Upper lobe of left lung (tissue), 4 donors: ENCODE measurements around the gene SEMA4D.

Source experiments
- CTCF ChIP-seq, 6 experiments: fragments of 450-650 bp in 4 of 6; fragments of 200-600 bp in 2 of 6; sonication (generic) in 2 of 6; IDR thresholded peaks; one replicate each; pipeline ENCODE4 v1.5.1; 2016 to 2019; ENCODE audit warnings: antibody characterized with exemption in 6 of 6
- EP300 ChIP-seq, 4 donors: sonication (generic); formaldehyde crosslinking; IDR thresholded peaks; one replicate each; pipeline ENCODE4 v1.5.1; 2017; ENCODE audit warnings: antibody characterized with exemption in 4 of 4, control low read depth in 2 of 4

GRCh38 chr9:89448381-89448780 is 49.5 kb downstream of the SEMA4D start:
- TF ChIP-seq CTCF (IDR thresholded peaks at IDR 0.05) = no peak
- no peak for TF ChIP-seq EP300 (IDR thresholded peaks at IDR 0.05)
